H1 (cell line): ENCODE results near the gene FNDC10. TPM values are rescaled to one million over a fixed set of nuclear protein-coding genes. Genes with fewer than 3 reads are reported as not detected.

Experiments used
- CTCF ChIA-PET: fragments of 300-600 bp; sonication (Branson Sonifier 250); formaldehyde crosslinking; loops from one replicate; lab custom pipeline; 2021; ENCODE audit not compliant: partially characterized antibody; lab: Charles Lee
- POLR2A ChIA-PET: fragments of 300-600 bp; sonication (Branson Sonifier 250); formaldehyde crosslinking; loops from one replicate; lab custom pipeline; 2021; ENCODE audit warnings: inconsistent platforms; ENCODE audit not compliant: partially characterized antibody; lab: Charles Lee
- DNase-seq, 2 experiments: peaks; one replicate each; pipeline versions ENCODE4 v3.0.0 to v3.0.0-alpha.2; 2010 to 2022; ENCODE audit warnings: low spot score in 2 of 2, low read depth in 1 of 2, mixed read lengths in 1 of 2
- FAIRE-seq: peaks from 2 replicates; lab custom pipeline; 2011; peaks lifted over from hg19 to GRCh38; lab: Jason Lieb, UNC
- H2AFZ ChIP-seq: 2 replicates; pipeline ENCODE4 v1.8.1; 2012; ENCODE audit warnings: low read length, inconsistent platforms
- H2AK5ac ChIP-seq: 2 replicates; pipeline ENCODE4 v1.6.1; 2013; ENCODE audit warnings: low read depth, low read length
- H2BK120ac ChIP-seq: replicated peaks from 2 replicates; pipeline ENCODE3; 2013; ENCODE audit warnings: low read depth, low read length, inconsistent platforms
- H2BK12ac ChIP-seq: 2 replicates; pipeline ENCODE4 v1.6.1; 2013; ENCODE audit warnings: low read depth, low read length
- H2BK15ac ChIP-seq: 2 replicates; pipeline ENCODE4 v1.6.1; 2013; ENCODE audit warnings: low read length
- H2BK20ac ChIP-seq: 2 replicates; pipeline ENCODE4 v1.6.1; 2013; ENCODE audit warnings: low read length
- H2BK5ac ChIP-seq: 2 replicates; pipeline ENCODE4 v1.6.1; 2013; ENCODE audit warnings: low read depth, low read length
- H3K14ac ChIP-seq: 2 replicates; pipeline ENCODE4 v1.6.1; 2013; ENCODE audit warnings: inconsistent platforms; ENCODE audit not compliant: insufficient read length
- H3K18ac ChIP-seq: 2 replicates; pipeline ENCODE4 v1.6.1; 2013; ENCODE audit warnings: low read length; ENCODE audit errors: extremely low read depth
- H3K23ac ChIP-seq: 2 replicates; pipeline ENCODE4 v1.6.1; 2013; ENCODE audit warnings: inconsistent platforms; ENCODE audit not compliant: insufficient read length
- H3K23me2 ChIP-seq: 2 replicates; pipeline ENCODE4 v1.6.1; 2013; ENCODE audit warnings: low read depth, low read length
- H3K27ac ChIP-seq: 2 replicates; pipeline ENCODE4 v1.6.1; 2011; ENCODE audit warnings: low read depth, low read length, inconsistent platforms
- H3K27me3 ChIP-seq, 4 experiments: replicated peaks in 1 of 4; 1 replicate in 1 of 4; 2 replicates in 3 of 4; pipeline versions ENCODE4 v1.6.1 to v1.8.1; 2011 to 2013; ENCODE audit warnings: low read length in 3 of 4, mild to moderate bottlenecking in 3 of 4, inconsistent platforms in 2 of 4, mixed read lengths in 2 of 4, moderate library complexity in 1 of 4; ENCODE audit not compliant: control insufficient read depth in 3 of 4, insufficient read depth in 3 of 4; ENCODE audit errors: extremely low read depth in 1 of 4
- H3K36me3 ChIP-seq, 4 experiments: 2 replicates each; pipeline versions ENCODE4 v1.6.1 to v1.8.1; 2011 to 2013; ENCODE audit warnings: mild to moderate bottlenecking in 4 of 4, low read length in 3 of 4, moderate library complexity in 2 of 4, control low read depth in 1 of 4, inconsistent platforms in 1 of 4; ENCODE audit not compliant: insufficient read depth in 4 of 4, control insufficient read depth in 2 of 4
- H3K4ac ChIP-seq: replicated peaks from 2 replicates; pipeline ENCODE3; 2013; ENCODE audit warnings: low read length, low read depth, mixed read lengths, inconsistent platforms; ENCODE audit not compliant: insufficient read length
- H3K4me1 ChIP-seq, 4 experiments: replicated peaks in 1 of 4; 1 replicate in 1 of 4; 2 replicates in 3 of 4; pipeline versions ENCODE4 v1.6.1 to v1.8.1; 2011 to 2013; ENCODE audit warnings: low read length in 3 of 4, inconsistent platforms in 2 of 4, mixed read lengths in 1 of 4; ENCODE audit not compliant: insufficient read depth in 4 of 4, control insufficient read depth in 3 of 4
- H3K4me2 ChIP-seq, 2 experiments: 2 replicates each; pipeline versions ENCODE4 v1.6.1 to v1.8.1; 2011 to 2013; ENCODE audit warnings: low read depth in 2 of 2, low read length in 2 of 2, control low read depth in 1 of 2, inconsistent platforms in 1 of 2, mild to moderate bottlenecking in 1 of 2; ENCODE audit not compliant: insufficient read depth in 1 of 2
- H3K4me3 ChIP-seq, 4 experiments: fragments of 200-600, 300-600 bp in 1 of 4; sonication (generic), shearing (Covaris generic), sonication (Bioruptor Twin) in 1 of 4; 2 replicates each; pipeline versions ENCODE4 v1.5.1 to v1.8.1; 2011 to 2016; ENCODE audit warnings: low read length in 4 of 4, low read depth in 3 of 4, control low read depth in 2 of 4, inconsistent platforms in 2 of 4, mild to moderate bottlenecking in 2 of 4, mixed read lengths in 1 of 4, moderate library complexity in 1 of 4; ENCODE audit not compliant: insufficient read depth in 2 of 4; ENCODE audit errors: extremely low read depth in 1 of 4
- H3K56ac ChIP-seq: replicated peaks from 2 replicates; pipeline ENCODE3; 2013; ENCODE audit warnings: low read depth, mild to moderate bottlenecking, mixed read lengths, low read length, inconsistent platforms; ENCODE audit not compliant: insufficient read length
- H3K79me1 ChIP-seq: 2 replicates; pipeline ENCODE4 v1.6.1; 2013; ENCODE audit warnings: low read depth, low read length, control low read depth
- H3K79me2 ChIP-seq, 2 experiments: 2 replicates each; pipeline versions ENCODE4 v1.6.1 to v1.8.1; 2012 to 2013; ENCODE audit warnings: low read length in 2 of 2, mild to moderate bottlenecking in 2 of 2, inconsistent platforms in 1 of 2; ENCODE audit not compliant: insufficient read depth in 2 of 2, control insufficient read depth in 1 of 2
- H3K9ac ChIP-seq, 4 experiments: replicated peaks in 1 of 4; 1 replicate in 1 of 4; 2 replicates in 3 of 4; pipeline versions ENCODE4 v1.6.1 to v1.8.1; 2011 to 2013; ENCODE audit warnings: low read depth in 3 of 4, low read length in 3 of 4, control low read depth in 2 of 4, mild to moderate bottlenecking in 2 of 4, moderate library complexity in 2 of 4, inconsistent platforms in 1 of 4; ENCODE audit errors: extremely low read depth in 1 of 4
- H3K9me3 ChIP-seq, 2 experiments: 2 replicates each; pipeline versions ENCODE4 v1.6.1 to v1.8.1; 2012 to 2013; ENCODE audit warnings: mild to moderate bottlenecking in 2 of 2, moderate library complexity in 2 of 2, control low read depth in 1 of 2, inconsistent platforms in 1 of 2, low read depth in 1 of 2, low read length in 1 of 2, mixed read lengths in 1 of 2; ENCODE audit not compliant: insufficient read depth in 2 of 2
- H4K20me1 ChIP-seq, 2 experiments: replicated peaks in 1 of 2; 2 replicates each; pipeline versions ENCODE3 to v1.8.1; 2011 to 2013; ENCODE audit warnings: inconsistent platforms in 2 of 2, low read length in 2 of 2, mild to moderate bottlenecking in 1 of 2; ENCODE audit not compliant: insufficient read depth in 2 of 2, control insufficient read depth in 1 of 2
- H4K5ac ChIP-seq: 2 replicates; pipeline ENCODE4 v1.6.1; 2013; ENCODE audit warnings: low read length, low read depth, mixed read lengths, inconsistent platforms; ENCODE audit not compliant: insufficient read length
- H4K8ac ChIP-seq: 2 replicates; pipeline ENCODE4 v1.8.0; 2013; ENCODE audit warnings: mild to moderate bottlenecking, moderate library complexity, low read length, inconsistent platforms; ENCODE audit not compliant: insufficient read depth; ENCODE audit errors: extremely low read depth
- H4K91ac ChIP-seq: replicated peaks from 2 replicates; pipeline ENCODE3; 2013; ENCODE audit warnings: low read length, mixed read lengths, inconsistent platforms; ENCODE audit not compliant: insufficient read length
- POLR2A ChIP-seq, 2 experiments: IDR thresholded peaks; 1 replicate in 1 of 2; 2 replicates in 1 of 2; pipeline ENCODE4 v1.6.1; 2011; ENCODE audit warnings: low read depth in 2 of 2, low read length in 2 of 2, mild to moderate bottlenecking in 2 of 2; ENCODE audit errors: control extremely low read depth in 1 of 2
- SRF ChIP-seq: IDR thresholded peaks from 2 replicates; pipeline ENCODE4 v1.6.1; 2011; ENCODE audit warnings: mild to moderate bottlenecking, low read depth, low read length, moderate library complexity
- WGBS, 2 experiments: shearing (Covaris generic) in 1 of 2; methylation state at CpG; one replicate each; pipeline versions ENCODE4 v1.1.6 to v1.1.7; 2013 to 2015; ENCODE audit warnings: low lambda C conversion rate in 2 of 2, mixed read lengths in 2 of 2, inconsistent platforms in 1 of 2, low coverage in 1 of 2, missing lambda C conversion rate in 1 of 2; ENCODE audit not compliant: insufficient replicate concordance in 2 of 2, insufficient coverage in 1 of 2, insufficient read length in 1 of 2; ENCODE audit errors: extremely low coverage in 1 of 2, missing lambda C conversion rate in 1 of 2; 5-methylcytosine and 5-hydroxymethylcytosine counted together
- polyA plus RNA-seq, 7 experiments: library from polyadenylated mRNA; depleted of rRNA in 3 of 7; stranded (reverse) in 5 of 7; unstranded in 2 of 7; fragments of >200 nt in 5 of 7; fragments of 200-250 nt in 2 of 7; gene quantifications; 1 replicate in 5 of 7; 2 replicates in 1 of 7; 4 replicates in 1 of 7; pipeline versions ENCODE4 v1.2.1 to v1.2.3, GENCODE V29; 2011 to 2013; ENCODE audit warnings: missing spikeins in 2 of 7, mixed read lengths in 2 of 7
- total RNA-seq: library from RNA; stranded (reverse); fragmentation: NEBNext Ultra II Directional; extraction: Animal tissue kit (Norgen Biotek cat#: 25700); gene quantifications from 2 replicates; pipeline ENCODE4 v1.2.1, GENCODE V29; 2021

FNDC10 gene
- total and polyA plus RNA-seq, 2 of the 8 experiments (the other 6 are each of a cell fraction or from before 2014, with no cell fraction given), result 19.0 to 21.8 TPM

DNA sequence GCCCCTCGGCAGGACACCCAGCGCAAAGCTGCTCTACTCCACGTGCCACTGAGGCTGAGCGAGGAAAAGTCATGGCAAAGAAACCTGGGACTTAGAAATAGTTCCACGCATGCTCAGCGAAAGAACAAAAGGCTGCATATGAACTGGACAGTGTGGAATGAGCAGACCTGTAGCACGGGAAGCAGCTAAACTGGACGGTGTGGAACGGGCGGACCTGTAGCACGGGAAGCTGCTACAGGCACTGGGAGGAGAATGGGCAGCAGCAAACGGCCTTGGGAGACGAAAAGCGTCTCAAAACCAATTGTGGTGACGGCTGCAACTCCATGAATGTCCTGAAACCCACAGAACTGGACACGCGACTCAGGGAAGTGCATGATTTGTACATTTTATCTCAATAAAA is 40.9 kb downstream of the FNDC10 start:
- H3K56ac ChIP-seq, result no peak overlapping the region
- CTCF ChIA-PET, result interaction anchor here (1.3 to 2.4 kb wide), 4 partner anchors 8 to 60 kb away, joined by 3 to 8 read pairs (median 6); no protein-coding TSS in a partner anchor
- FAIRE-seq (no peak), DNase-seq (no peak)
- no peak overlapping the region for H4K8ac ChIP-seq
- H3K27ac ChIP-seq, result peak overlapping the region; percentile 34; the same call in 1 of the 2 replicates
- no peak overlapping the region for H2AFZ ChIP-seq
- H3K23me2 ChIP-seq, result no peaks in the 10 kb centered on the region
- no peaks in the 10 kb centered on the region for H3K27me3 ChIP-seq
- H4K5ac ChIP-seq, result no peak overlapping the region
- H4K20me1 ChIP-seq, result peaks cover 7 to 28% of the 10 kb centered on the region in 2 experiments
- H3K79me2 ChIP-seq, result peaks cover 0 to 21% of the 10 kb centered on the region in 2 experiments; a peak in 1 of 4 replicates
- H3K36me3 ChIP-seq, result peaks cover 9 to 30% (median 16%) of the 10 kb centered on the region in 4 experiments; a peak in 7 of 8 replicates
- 92% methylated on average over 17 of the region's 17 CpGs; no CpG with 5 or more reads in 1 of the 2 experiments for WGBS, 2 experiments
- H3K79me1 ChIP-seq, result no peaks in the 10 kb centered on the region; the same call in 1 of the 2 replicates
- no peak overlapping the region for H2BK5ac ChIP-seq
- peak overlapping the region; percentile 50; the same call in 1 of the 2 replicates for H2BK12ac ChIP-seq
- H4K91ac ChIP-seq, result no peak overlapping the region
- H2AK5ac ChIP-seq, result no peak overlapping the region
- H3K14ac ChIP-seq, result no peak overlapping the region
- H3K9me3 ChIP-seq, result no peaks in the 10 kb centered on the region
- H2BK120ac ChIP-seq, result no peak overlapping the region
- H3K4me3 ChIP-seq, result no peak overlapping the region
- POLR2A ChIA-PET, result interaction anchor here (0.6 to 23.0 kb wide), 9 partner anchors 5 to 220 kb away, joined by 3 to 367 read pairs (median 4); no protein-coding TSS in a partner anchor
- H3K4ac ChIP-seq, result no peak overlapping the region
- H2BK20ac ChIP-seq, result no peak overlapping the region
- no peak for TF ChIP-seq SRF
- 0 out of 3 replicates have a peak, but pooled peaks of 1 of the 2 experiments have one; percentile 1 for TF ChIP-seq POLR2A (IDR thresholded peaks at IDR 0.05; ENCODE audit: control extremely low read depth in 1 of 2, low read depth in 2 of 2, low read length in 2 of 2)
- TF ChIP-seq, all 59 proteins: peak for 1
- H3K18ac ChIP-seq, result no peak overlapping the region
- no peak overlapping the region; the same call in 1 of the 2 replicates for H2BK15ac ChIP-seq
- no peaks in the 10 kb centered on the region for H3K4me1 ChIP-seq
- H3K4me2 ChIP-seq, result no peak overlapping the region
- no peak overlapping the region for H3K9ac ChIP-seq
- H3K23ac ChIP-seq, result no peak overlapping the region
